Measurements from ENCODE around the gene SAMD14.

SAMD14 gene

GRCh38 chr17:50111673-50112655 is 18.0 kb downstream of the SAMD14 start:
- peak in 1 of 2 experiments; percentile 73 for DNase-seq

GRCh38 chr17:50110591-50111349 is 19.2 kb downstream of the SAMD14 start:
- DNase-seq, result peak in 1 of 2 experiments; percentile 62

- no peak for DNase-seq
Measured at GRCh38 chr17:50109785-50110184, 20.2 kb downstream of the SAMD14 start.

- no peak for DNase-seq
Measured at GRCh38 chr17:50109207-50109606, 20.8 kb downstream of the SAMD14 start.

- no peak for DNase-seq
Measured at GRCh38 chr17:50108556-50108955, 21.4 kb downstream of the SAMD14 start.

GRCh38 chr17:50107790-50108414 is 22.1 kb downstream of the SAMD14 start:
- DNase-seq, result no peak

- DNase-seq, result no peak
Measured at GRCh38 chr17:50106393-50107131, 23.4 kb downstream of the SAMD14 start.

GRCh38 chr17:50105811-50106210 is 24.1 kb downstream of the SAMD14 start:
- no peak for DNase-seq

- peak; percentile 58 to 62 for DNase-seq
Measured at GRCh38 chr17:50103941-50104340, 26.0 kb downstream of the SAMD14 start.

GRCh38 chr17:50103252-50103651 is 26.7 kb downstream of the SAMD14 start:
- DNase-seq, result no peak

GRCh38 chr17:50102164-50102991 is 27.6 kb downstream of the SAMD14 start:
- DNase-seq, result no peak

GRCh38 chr17:50101346-50102163 is 28.4 kb downstream of the SAMD14 start:
- DNase-seq, result no peak

GRCh38 chr17:50100921-50101345 is 29.0 kb downstream of the SAMD14 start:
- no peak for DNase-seq

- DNase-seq, result no peak
Measured at GRCh38 chr17:50100480-50100883, 29.5 kb downstream of the SAMD14 start.

- peak in 1 of 2 experiments; percentile 76 for DNase-seq
Measured at GRCh38 chr17:50099003-50099402, 31.0 kb downstream of the SAMD14 start.

- DNase-seq, result no peak
Measured at GRCh38 chr17:50098583-50098982, 31.4 kb downstream of the SAMD14 start.

- no peak for DNase-seq
Measured at GRCh38 chr17:50097926-50098325, 32.0 kb downstream of the SAMD14 start.

- DNase-seq, result no peak
Measured at GRCh38 chr17:50097455-50097854, 32.5 kb downstream of the SAMD14 start.

GRCh38 chr17:50096758-50097157 is 33.2 kb downstream of the SAMD14 start:
- no peak for DNase-seq

GRCh38 chr17:50096092-50096491 is 33.9 kb downstream of the SAMD14 start:
- DNase-seq, result no peak

- no peak for DNase-seq
Measured at GRCh38 chr17:50095626-50096037, 34.3 kb downstream of the SAMD14 start.

All from cerebellar nuclear complex (tissue), 1 donor.